ENCODE data around the gene SDR42E2. TPM values are rescaled to one million over a fixed set of nuclear protein-coding genes. Genes with fewer than 3 reads are reported as not detected.

The SDR42E2 gene
- total and polyA plus RNA-seq, 10 of the 15 experiments (the other 5 are each of a cell fraction or from before 2014, with no cell fraction given), result 0.01 to 0.09 (median 0.08) TPM; not detected in 4

DNA sequence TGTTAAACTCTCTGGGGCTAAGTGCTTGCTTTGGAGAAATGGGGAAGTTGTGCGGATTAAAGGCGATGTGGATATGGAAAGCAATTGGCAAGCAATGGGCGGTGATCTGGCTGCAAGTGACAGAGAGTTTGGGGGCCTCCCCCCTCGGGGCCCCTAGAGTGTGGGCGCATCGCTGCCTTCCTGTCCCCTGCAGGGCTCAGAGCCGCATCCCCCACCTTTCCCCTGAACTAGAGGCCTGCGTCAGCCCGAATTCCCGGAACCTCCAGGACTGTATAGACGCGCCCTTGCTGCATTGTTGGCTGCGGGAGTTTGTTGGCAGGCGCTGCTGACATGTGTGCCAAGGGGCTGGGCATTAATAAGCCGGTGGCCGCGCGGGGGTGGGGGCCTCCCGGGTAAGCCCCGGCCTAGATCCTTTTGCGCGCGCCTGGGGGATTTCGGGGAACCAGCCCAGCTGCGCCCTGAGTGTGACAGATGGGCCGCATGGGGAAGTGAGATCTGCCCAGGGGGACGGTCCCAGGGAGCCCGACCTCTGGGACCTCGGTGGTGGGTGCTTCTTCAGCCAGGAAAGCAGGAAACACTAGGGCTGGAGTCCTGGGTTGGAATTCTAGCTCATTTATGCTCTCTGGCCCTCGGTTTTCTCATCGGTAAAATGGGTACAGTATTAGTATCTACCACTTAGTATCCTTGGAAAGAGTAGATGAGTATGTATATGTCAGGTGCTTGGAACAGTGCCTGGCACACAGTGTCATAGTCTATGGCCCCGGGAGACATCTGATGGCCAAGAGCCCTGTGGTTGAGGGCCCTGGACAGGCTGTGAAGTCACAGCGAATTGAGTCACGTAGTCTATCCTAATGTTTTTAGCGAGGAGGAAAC is 44.8 kb downstream of the SDR42E2 start (continued):
- TF ChIP-seq, protein P1, sequence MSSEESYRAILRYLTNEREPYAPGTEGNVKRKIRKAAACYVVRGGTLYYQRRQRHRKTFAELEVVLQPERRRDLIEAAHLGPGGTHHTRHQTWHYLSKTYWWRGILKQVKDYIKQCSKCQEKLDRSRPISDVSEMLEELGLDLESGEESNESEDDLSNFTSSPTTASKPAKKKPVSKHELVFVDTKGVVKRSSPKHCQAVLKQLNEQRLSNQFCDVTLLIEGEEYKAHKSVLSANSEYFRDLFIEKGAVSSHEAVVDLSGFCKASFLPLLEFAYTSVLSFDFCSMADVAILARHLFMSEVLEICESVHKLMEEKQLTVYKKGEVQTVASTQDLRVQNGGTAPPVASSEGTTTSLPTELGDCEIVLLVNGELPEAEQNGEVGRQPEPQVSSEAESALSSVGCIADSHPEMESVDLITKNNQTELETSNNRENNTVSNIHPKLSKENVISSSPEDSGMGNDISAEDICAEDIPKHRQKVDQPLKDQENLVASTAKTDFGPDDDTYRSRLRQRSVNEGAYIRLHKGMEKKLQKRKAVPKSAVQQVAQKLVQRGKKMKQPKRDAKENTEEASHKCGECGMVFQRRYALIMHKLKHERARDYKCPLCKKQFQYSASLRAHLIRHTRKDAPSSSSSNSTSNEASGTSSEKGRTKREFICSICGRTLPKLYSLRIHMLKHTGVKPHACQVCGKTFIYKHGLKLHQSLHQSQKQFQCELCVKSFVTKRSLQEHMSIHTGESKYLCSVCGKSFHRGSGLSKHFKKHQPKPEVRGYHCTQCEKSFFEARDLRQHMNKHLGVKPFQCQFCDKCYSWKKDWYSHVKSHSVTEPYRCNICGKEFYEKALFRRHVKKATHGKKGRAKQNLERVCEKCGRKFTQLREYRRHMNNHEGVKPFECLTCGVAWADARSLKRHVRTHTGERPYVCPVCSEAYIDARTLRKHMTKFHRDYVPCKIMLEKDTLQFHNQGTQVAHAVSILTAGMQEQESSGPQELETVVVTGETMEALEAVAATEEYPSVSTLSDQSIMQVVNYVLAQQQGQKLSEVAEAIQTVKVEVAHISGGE (CRISPR knock-in tag; IDR thresholded peaks at IDR 0.05), result no peak
- no peak for TF ChIP-seq ZNF622 (IDR thresholded peaks at IDR 0.05)
- TF ChIP-seq IRF4 (IDR thresholded peaks at IDR 0.05; ENCODE audit: low read depth, low read length), result no peak
- TF ChIP-seq EGR1 (IDR thresholded peaks at IDR 0.05; ENCODE audit: borderline replicate concordance in 1 of 2, low read depth in 2 of 2, low read length in 2 of 2), result peak; percentile 37 to 89
- 0 out of 2 replicates have a peak, but pooled peaks have one; percentile 13 for TF ChIP-seq CBX5 (IDR thresholded peaks at IDR 0.05; ENCODE audit: low read depth)
- TF ChIP-seq HDAC2 (IDR thresholded peaks at IDR 0.05), result no peak
- no peak for TF ChIP-seq YBX1 (IDR thresholded peaks at IDR 0.05)
- TF ChIP-seq, protein P2, sequence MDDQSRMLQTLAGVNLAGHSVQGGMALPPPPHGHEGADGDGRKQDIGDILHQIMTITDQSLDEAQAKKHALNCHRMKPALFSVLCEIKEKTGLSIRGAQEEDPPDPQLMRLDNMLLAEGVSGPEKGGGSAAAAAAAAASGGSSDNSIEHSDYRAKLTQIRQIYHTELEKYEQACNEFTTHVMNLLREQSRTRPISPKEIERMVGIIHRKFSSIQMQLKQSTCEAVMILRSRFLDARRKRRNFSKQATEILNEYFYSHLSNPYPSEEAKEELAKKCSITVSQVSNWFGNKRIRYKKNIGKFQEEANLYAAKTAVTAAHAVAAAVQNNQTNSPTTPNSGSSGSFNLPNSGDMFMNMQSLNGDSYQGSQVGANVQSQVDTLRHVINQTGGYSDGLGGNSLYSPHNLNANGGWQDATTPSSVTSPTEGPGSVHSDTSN (IDR thresholded peaks at IDR 0.05; ENCODE audit: insufficient replicate concordance, low read depth, low read length), result peak; percentile 47
- TF ChIP-seq KAT2A (conservative IDR thresholded peaks at IDR 0.05; ENCODE audit: control insufficient read depth, low read depth, low read length), result no peak
- no peak for TF ChIP-seq TCF7 (IDR thresholded peaks at IDR 0.05; ENCODE audit: borderline replicate concordance)
- no peak for TF ChIP-seq RAD21 (IDR thresholded peaks at IDR 0.05; ENCODE audit: insufficient read depth, low read depth, low read length)
- peak; percentile 22 for TF ChIP-seq KLF5 (IDR thresholded peaks at IDR 0.05; ENCODE audit: partially characterized antibody)
- TF ChIP-seq STAT1 (conservative IDR thresholded peaks at IDR 0.05), result no peak
- peak; percentile 79 for TF ChIP-seq MTA2 (IDR thresholded peaks at IDR 0.05; ENCODE audit: low read depth)
- no peak; the same call in 1 of the 2 replicates for TF ChIP-seq ATF7 (IDR thresholded peaks at IDR 0.05; ENCODE audit: low read depth)
- TF ChIP-seq ZZZ3 (IDR thresholded peaks at IDR 0.05; ENCODE audit: control insufficient read depth, insufficient read length, low read depth), result no peak
- TF ChIP-seq, protein P3, sequence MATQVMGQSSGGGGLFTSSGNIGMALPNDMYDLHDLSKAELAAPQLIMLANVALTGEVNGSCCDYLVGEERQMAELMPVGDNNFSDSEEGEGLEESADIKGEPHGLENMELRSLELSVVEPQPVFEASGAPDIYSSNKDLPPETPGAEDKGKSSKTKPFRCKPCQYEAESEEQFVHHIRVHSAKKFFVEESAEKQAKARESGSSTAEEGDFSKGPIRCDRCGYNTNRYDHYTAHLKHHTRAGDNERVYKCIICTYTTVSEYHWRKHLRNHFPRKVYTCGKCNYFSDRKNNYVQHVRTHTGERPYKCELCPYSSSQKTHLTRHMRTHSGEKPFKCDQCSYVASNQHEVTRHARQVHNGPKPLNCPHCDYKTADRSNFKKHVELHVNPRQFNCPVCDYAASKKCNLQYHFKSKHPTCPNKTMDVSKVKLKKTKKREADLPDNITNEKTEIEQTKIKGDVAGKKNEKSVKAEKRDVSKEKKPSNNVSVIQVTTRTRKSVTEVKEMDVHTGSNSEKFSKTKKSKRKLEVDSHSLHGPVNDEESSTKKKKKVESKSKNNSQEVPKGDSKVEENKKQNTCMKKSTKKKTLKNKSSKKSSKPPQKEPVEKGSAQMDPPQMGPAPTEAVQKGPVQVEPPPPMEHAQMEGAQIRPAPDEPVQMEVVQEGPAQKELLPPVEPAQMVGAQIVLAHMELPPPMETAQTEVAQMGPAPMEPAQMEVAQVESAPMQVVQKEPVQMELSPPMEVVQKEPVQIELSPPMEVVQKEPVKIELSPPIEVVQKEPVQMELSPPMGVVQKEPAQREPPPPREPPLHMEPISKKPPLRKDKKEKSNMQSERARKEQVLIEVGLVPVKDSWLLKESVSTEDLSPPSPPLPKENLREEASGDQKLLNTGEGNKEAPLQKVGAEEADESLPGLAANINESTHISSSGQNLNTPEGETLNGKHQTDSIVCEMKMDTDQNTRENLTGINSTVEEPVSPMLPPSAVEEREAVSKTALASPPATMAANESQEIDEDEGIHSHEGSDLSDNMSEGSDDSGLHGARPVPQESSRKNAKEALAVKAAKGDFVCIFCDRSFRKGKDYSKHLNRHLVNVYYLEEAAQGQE (IDR thresholded peaks at IDR 0.05; ENCODE audit: low read depth, low read length), result no peak
- TF ChIP-seq, protein P4, sequence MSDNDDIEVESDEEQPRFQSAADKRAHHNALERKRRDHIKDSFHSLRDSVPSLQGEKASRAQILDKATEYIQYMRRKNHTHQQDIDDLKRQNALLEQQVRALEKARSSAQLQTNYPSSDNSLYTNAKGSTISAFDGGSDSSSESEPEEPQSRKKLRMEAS (IDR thresholded peaks at IDR 0.05; ENCODE audit: low read depth, low read length), result no peak
- TF ChIP-seq SRF (IDR thresholded peaks at IDR 0.05; ENCODE audit: low read depth in 2 of 2, low read length in 2 of 2), result 0 out of 4 replicates have a peak, but pooled peaks of 1 of the 2 experiments have one; percentile 34
- peak; percentile 26; the same call in 1 of the 2 replicates for TF ChIP-seq TAF1 (IDR thresholded peaks at IDR 0.05; ENCODE audit: borderline replicate concordance, low read depth, low read length)
- 0 out of 2 replicates have a peak, but pooled peaks have one; percentile 23 for TF ChIP-seq YY1 (IDR thresholded peaks at IDR 0.05; ENCODE audit: low read depth, low read length)
- TF ChIP-seq SPI1 (IDR thresholded peaks at IDR 0.05; ENCODE audit: borderline replicate concordance, insufficient read depth, low read depth, low read length), result peak; percentile 94

Data from GM12878 (cell line).